Measurements from ENCODE around the gene IDUA.

DNA sequence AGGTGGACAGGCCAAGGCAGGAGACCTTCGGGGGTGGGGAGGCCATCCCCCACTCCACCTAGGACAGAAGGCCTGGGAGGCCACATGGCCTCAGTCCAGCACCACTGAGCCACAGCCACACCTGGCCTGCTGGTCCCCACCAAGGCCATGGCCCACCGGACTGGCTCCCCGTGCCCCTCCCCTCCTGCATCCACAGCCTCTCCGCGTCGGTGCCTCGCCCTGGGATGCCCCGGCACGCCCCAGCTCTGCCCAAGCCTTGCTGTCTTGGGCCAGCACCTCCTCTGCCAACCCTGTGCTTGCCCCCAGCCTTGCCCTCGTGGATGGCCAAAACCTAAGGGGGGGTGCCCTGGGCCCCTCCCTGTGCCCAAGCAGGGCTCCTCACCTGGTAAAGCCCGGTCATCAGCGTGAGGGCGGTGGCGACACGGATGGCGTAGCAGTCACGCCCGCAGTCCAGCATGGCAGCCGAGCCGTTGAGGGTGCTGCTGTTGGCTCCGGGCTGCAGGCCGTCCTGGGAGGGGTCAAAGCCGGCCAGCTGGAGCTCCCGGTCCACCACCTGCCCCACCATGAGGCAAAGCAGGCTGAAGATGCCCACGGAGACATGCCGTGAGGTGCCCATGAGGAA is 4.0 kb downstream of the IDUA start:
- TF ChIP-seq, protein P1, sequence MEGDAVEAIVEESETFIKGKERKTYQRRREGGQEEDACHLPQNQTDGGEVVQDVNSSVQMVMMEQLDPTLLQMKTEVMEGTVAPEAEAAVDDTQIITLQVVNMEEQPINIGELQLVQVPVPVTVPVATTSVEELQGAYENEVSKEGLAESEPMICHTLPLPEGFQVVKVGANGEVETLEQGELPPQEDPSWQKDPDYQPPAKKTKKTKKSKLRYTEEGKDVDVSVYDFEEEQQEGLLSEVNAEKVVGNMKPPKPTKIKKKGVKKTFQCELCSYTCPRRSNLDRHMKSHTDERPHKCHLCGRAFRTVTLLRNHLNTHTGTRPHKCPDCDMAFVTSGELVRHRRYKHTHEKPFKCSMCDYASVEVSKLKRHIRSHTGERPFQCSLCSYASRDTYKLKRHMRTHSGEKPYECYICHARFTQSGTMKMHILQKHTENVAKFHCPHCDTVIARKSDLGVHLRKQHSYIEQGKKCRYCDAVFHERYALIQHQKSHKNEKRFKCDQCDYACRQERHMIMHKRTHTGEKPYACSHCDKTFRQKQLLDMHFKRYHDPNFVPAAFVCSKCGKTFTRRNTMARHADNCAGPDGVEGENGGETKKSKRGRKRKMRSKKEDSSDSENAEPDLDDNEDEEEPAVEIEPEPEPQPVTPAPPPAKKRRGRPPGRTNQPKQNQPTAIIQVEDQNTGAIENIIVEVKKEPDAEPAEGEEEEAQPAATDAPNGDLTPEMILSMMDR (optimal IDR thresholded peaks at IDR 0.05 in 1 of 3, IDR thresholded peaks at IDR 0.05 in 1 of 3, conservative IDR thresholded peaks at IDR 0.05 in 1 of 3; ENCODE audit: extremely low read depth in 1 of 3, insufficient read depth in 2 of 3, low read length in 3 of 3), result no peak
- no peak for TF ChIP-seq EZH2 (IDR thresholded peaks at IDR 0.05; ENCODE audit: low read length)
